Astrocyte (in vitro differentiated cells and primary cell): ENCODE results near the gene DPAGT1. TPM values are rescaled to one million over a fixed set of nuclear protein-coding genes. Genes with fewer than 3 reads are reported as not detected.

Experiments used
- DNase-seq: peaks from one replicate; pipeline ENCODE4 v3.0.0-alpha.2; 2010; ENCODE audit warnings: low read depth
- FAIRE-seq: peaks from 2 replicates; lab custom pipeline; 2011; peaks lifted over from hg19 to GRCh38; lab: Jason Lieb, UNC
- H2AFZ ChIP-seq: 2 replicates; pipeline ENCODE4 v1.6.0; 2012; ENCODE audit warnings: low read depth, low read length, inconsistent platforms
- H3K27ac ChIP-seq: 2 replicates; pipeline ENCODE4 v1.5.1; 2011; ENCODE audit warnings: low read depth, low read length, inconsistent platforms
- H3K27me3 ChIP-seq: 2 replicates; pipeline ENCODE4 v1.6.0; 2011; ENCODE audit warnings: low read length, inconsistent platforms; ENCODE audit not compliant: insufficient read depth
- H3K36me3 ChIP-seq: 2 replicates; pipeline ENCODE4 v1.5.1; 2011; ENCODE audit warnings: low read length, inconsistent platforms; ENCODE audit not compliant: insufficient read depth
- H3K4me1 ChIP-seq: 2 replicates; pipeline ENCODE4 v1.5.1; 2011; ENCODE audit warnings: low read length, inconsistent platforms; ENCODE audit not compliant: insufficient read depth
- H3K4me2 ChIP-seq: 2 replicates; pipeline ENCODE4 v1.6.0; 2012; ENCODE audit warnings: low read length, inconsistent platforms
- H3K4me3 ChIP-seq: 2 replicates; pipeline ENCODE4 v1.5.1; 2011; ENCODE audit warnings: low read depth, mild to moderate bottlenecking, low read length, inconsistent platforms; ENCODE audit not compliant: insufficient read depth
- H3K79me2 ChIP-seq: 2 replicates; pipeline ENCODE4 v1.6.0; 2012; ENCODE audit warnings: mild to moderate bottlenecking, low read length, inconsistent platforms; ENCODE audit not compliant: insufficient read depth
- H3K9ac ChIP-seq: 2 replicates; pipeline ENCODE4 v1.6.0; 2012; ENCODE audit warnings: mild to moderate bottlenecking, low read length, inconsistent platforms
- H3K9me3 ChIP-seq: 2 replicates; pipeline ENCODE4 v1.5.1; 2012; ENCODE audit warnings: low read depth, mild to moderate bottlenecking, low read length, inconsistent platforms; ENCODE audit not compliant: insufficient read depth
- H4K20me1 ChIP-seq: 2 replicates; pipeline ENCODE4 v1.6.0; 2012; ENCODE audit warnings: low read length, inconsistent platforms; ENCODE audit not compliant: insufficient read depth
- H3K27ac Mint-ChIP-seq: one replicate; pipeline ENCODE4 v1.8.0; 2021; ENCODE audit warnings: mild to moderate bottlenecking, mixed read lengths; ENCODE audit not compliant: unreplicated experiment
- H3K27me3 Mint-ChIP-seq: one replicate; pipeline ENCODE4 v1.8.0; 2021; ENCODE audit warnings: low read depth, mixed read lengths; ENCODE audit not compliant: unreplicated experiment
- H3K36me3 Mint-ChIP-seq: one replicate; pipeline ENCODE4 v1.8.0; 2021; ENCODE audit warnings: low read depth, mixed read lengths; ENCODE audit not compliant: unreplicated experiment
- H3K4me1 Mint-ChIP-seq: one replicate; pipeline ENCODE4 v1.8.0; 2021; ENCODE audit warnings: low read depth, mixed read lengths; ENCODE audit not compliant: unreplicated experiment
- H3K4me3 Mint-ChIP-seq: one replicate; pipeline ENCODE4 v1.8.0; 2021; ENCODE audit warnings: mild to moderate bottlenecking, moderate library complexity, mixed read lengths; ENCODE audit not compliant: unreplicated experiment
- H3K9me3 Mint-ChIP-seq: one replicate; pipeline ENCODE4 v1.8.0; 2021; ENCODE audit warnings: mild to moderate bottlenecking, mixed read lengths; ENCODE audit not compliant: unreplicated experiment
- EZH2 ChIP-seq: IDR thresholded peaks from 2 replicates; pipeline ENCODE4 v1.6.1; 2012; ENCODE audit warnings: mild to moderate bottlenecking, low read length, inconsistent platforms; ENCODE audit not compliant: insufficient read depth
- total RNA-seq: library from RNA; stranded (reverse); gene quantifications from 2 replicates; pipeline ENCODE4 v1.2.1, GENCODE V29; 2021
- TF ChIP-seq, protein P1 (sequence below): IDR thresholded peaks from 2 replicates; pipeline ENCODE4 v1.5.1; 2011; ENCODE audit warnings: low read depth, mild to moderate bottlenecking, inconsistent platforms, low read length, moderate library complexity; ENCODE audit not compliant: insufficient read depth

DPAGT1 gene
- total RNA-seq, 1 donor from 2014 or later = 44.1 TPM

DNA sequence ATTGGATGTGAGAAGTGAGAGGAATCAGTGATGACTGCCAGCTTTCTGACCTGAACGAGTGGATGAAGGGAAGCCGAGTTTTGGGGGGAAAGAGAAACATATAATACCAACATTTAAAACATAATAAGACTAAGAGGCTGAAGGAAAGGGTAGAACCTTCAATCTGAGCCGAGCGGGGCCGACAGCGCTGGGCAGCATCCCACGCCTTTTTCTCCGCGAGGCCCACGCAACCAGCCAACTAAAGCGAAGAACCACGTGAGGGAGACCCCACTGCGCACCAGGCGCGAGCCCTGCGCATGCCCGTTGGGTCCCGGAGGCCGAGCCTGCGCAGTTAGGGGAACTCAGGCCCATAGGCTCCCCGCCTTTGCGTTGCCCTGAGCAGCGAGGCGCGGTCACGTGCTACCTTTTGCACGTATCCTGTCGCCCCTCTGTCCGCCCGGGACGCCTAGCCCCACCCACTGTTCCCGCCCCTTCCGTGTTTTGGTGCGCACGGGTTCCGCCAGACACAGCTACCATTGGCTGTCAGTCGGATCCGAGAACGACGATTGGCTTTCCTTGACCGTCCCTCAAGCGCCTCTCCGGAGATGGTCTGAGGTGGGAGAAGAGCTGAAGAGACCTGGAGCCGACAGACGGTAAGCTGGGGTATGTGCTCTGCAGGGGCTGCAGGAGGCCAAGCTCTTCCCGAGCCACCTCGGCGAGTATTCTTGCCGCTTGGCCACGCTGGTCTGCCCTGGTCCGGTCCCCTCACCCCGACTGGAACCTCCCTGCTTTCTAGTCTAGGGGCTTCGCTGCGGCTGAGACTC, 19.6 kb upstream of the DPAGT1 start, which contains the start of gene HINFP:
Gene HINFP (plus strand): TSS at position 573 of the 803 bp plus-strand sequence. CDS start 5,365 bp downstream, outside the sequence.
- Histone ChIP-seq H3K4me2 (peak within 1 kb of the TSS; percentile 93), H3K27ac (peak within 1 kb of the TSS; percentile 69), H4K20me1 (peaks cover 7% of the 10 kb centered on the region), H3K36me3 (peaks cover 7% of the 10 kb centered on the region), H3K27me3 (no peaks in the 10 kb centered on the region), H2AFZ (peak within 1 kb of the TSS; percentile 91), H3K4me3 (peak within 1 kb of the TSS; percentile 94), H3K9ac (peak within 1 kb of the TSS; percentile 91), H3K9me3 (no peaks in the 10 kb centered on the region), H3K79me2 (peaks cover 31% of the 10 kb centered on the region), H3K4me1 (peaks cover 16% of the 10 kb centered on the region)
- Mint-ChIP-seq H3K9me3 (no peaks in the 10 kb centered on the region), H3K27ac (peak within 1 kb of the TSS; percentile 92), H3K4me1 (peaks cover 6% of the 10 kb centered on the region), H3K36me3 (peaks cover 8% of the 10 kb centered on the region), H3K4me3 (peak within 1 kb of the TSS; percentile 98), H3K27me3 (no peaks in the 10 kb centered on the region)
- TF ChIP-seq, protein P1, sequence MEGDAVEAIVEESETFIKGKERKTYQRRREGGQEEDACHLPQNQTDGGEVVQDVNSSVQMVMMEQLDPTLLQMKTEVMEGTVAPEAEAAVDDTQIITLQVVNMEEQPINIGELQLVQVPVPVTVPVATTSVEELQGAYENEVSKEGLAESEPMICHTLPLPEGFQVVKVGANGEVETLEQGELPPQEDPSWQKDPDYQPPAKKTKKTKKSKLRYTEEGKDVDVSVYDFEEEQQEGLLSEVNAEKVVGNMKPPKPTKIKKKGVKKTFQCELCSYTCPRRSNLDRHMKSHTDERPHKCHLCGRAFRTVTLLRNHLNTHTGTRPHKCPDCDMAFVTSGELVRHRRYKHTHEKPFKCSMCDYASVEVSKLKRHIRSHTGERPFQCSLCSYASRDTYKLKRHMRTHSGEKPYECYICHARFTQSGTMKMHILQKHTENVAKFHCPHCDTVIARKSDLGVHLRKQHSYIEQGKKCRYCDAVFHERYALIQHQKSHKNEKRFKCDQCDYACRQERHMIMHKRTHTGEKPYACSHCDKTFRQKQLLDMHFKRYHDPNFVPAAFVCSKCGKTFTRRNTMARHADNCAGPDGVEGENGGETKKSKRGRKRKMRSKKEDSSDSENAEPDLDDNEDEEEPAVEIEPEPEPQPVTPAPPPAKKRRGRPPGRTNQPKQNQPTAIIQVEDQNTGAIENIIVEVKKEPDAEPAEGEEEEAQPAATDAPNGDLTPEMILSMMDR = no peak
- no peak for TF ChIP-seq EZH2
- peak; percentile 26 for FAIRE-seq
- peak; percentile 97 for DNase-seq

DNA sequence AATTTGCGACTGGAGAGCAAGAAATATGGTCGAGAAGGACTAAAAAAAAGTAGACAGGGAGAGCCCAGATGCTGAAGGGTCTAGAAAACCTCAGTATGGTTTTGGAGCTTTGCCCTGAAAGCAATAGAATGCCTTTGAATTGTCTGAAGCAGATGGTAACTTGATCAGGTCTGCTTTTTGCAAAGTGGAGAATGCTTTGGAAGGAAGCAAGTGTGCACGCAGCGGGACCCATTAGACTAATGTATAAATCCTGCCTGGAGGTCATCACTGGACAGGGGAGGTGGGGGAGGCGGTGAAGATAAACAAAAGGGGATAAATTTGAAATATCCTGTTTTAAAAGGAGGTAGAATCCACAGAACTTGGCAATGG, 19.0 kb upstream of the DPAGT1 start:
- no peak for TF ChIP-seq EZH2
- TF ChIP-seq, protein P1 = no peak
- Histone ChIP-seq H3K4me3 (peak overlapping the region; percentile 61), H3K27me3 (no peaks in the 10 kb centered on the region), H3K36me3 (peaks cover 7% of the 10 kb centered on the region), H3K4me2 (peak overlapping the region; percentile 87), H3K9me3 (no peaks in the 10 kb centered on the region), H2AFZ (peak overlapping the region; percentile 81), H3K79me2 (peaks cover 28% of the 10 kb centered on the region), H3K4me1 (peaks cover 16% of the 10 kb centered on the region), H4K20me1 (peaks cover 7% of the 10 kb centered on the region), H3K27ac (peak overlapping the region; percentile 69), H3K9ac (peak overlapping the region; percentile 74)
- DNase-seq = peak; percentile 75
- FAIRE-seq = no peak
- Mint-ChIP-seq H3K4me1 (peaks cover 6% of the 10 kb centered on the region), H3K27ac (peak overlapping the region; percentile 73), H3K36me3 (peaks cover 11% of the 10 kb centered on the region), H3K9me3 (no peaks in the 10 kb centered on the region), H3K4me3 (peak overlapping the region; percentile 98), H3K27me3 (no peaks in the 10 kb centered on the region)

DNA sequence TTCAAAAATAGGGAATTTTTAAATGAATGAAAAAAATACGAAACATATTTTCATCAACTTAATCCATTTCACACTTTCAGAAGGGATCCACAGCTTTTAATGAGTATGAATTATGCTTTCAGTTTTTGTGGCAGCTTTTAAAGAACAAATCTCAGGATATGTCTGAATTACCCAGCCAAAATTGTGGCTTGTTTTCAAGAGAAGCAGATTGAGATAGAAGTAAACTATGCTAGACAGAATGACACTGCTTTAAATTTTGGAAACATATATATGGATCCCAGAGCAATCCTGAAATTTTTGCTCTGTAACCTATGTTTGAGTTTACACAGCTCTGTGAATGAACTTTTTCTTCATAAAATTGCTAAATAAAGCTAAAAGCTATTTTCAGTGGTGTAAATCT, 17.3 kb upstream of the DPAGT1 start:
- no peak for DNase-seq
- Histone ChIP-seq H3K4me2 (no peak overlapping the region), H3K27me3 (no peaks in the 10 kb centered on the region), H3K9ac (no peak overlapping the region), H2AFZ (no peak overlapping the region), H3K79me2 (peaks cover 22% of the 10 kb centered on the region), H3K36me3 (peaks cover 1% of the 10 kb centered on the region), H3K4me1 (peaks cover 16% of the 10 kb centered on the region), H3K4me3 (no peak overlapping the region), H4K20me1 (peaks cover 7% of the 10 kb centered on the region), H3K27ac (no peak overlapping the region), H3K9me3 (no peaks in the 10 kb centered on the region)
- H3K27ac Mint-ChIP-seq = no peak overlapping the region
- H3K4me1 Mint-ChIP-seq = peaks cover 6% of the 10 kb centered on the region
- no peak for FAIRE-seq
- no peaks in the 10 kb centered on the region for H3K9me3 Mint-ChIP-seq
- H3K4me3 Mint-ChIP-seq = no peak overlapping the region
- TF ChIP-seq, protein P1 = no peak
- no peak for TF ChIP-seq EZH2
- H3K27me3 Mint-ChIP-seq = no peaks in the 10 kb centered on the region
- peaks cover 17% of the 10 kb centered on the region for H3K36me3 Mint-ChIP-seq
